HepG2 (cell line): Measurements from ENCODE around the gene AGRP. TPM values are rescaled to one million over a fixed set of nuclear protein-coding genes. Genes with fewer than 3 reads are reported as not detected.

ENCODE experiments used
- ADNP ChIP-seq: sonication (generic); formaldehyde crosslinking; IDR thresholded peaks from 2 replicates; pipeline ENCODE4 v1.4.0; 2020; ENCODE audit warnings: missing genetic modification reagents
- BCL6 ChIP-seq: IDR thresholded peaks from 2 replicates; pipeline ENCODE4 v1.6.1; 2016; ENCODE audit warnings: missing genetic modification reagents, missing compliant biosample characterization
- BRF2 ChIP-seq: sonication (generic); formaldehyde crosslinking; IDR thresholded peaks from 2 replicates; pipeline ENCODE4 v1.8.1; 2022; ENCODE audit warnings: mild to moderate bottlenecking, missing genetic modification reagents
- CERS6 ChIP-seq: sonication (generic); formaldehyde crosslinking; IDR thresholded peaks from 2 replicates; pipeline ENCODE4 v1.5.0; 2020; ENCODE audit warnings: missing genetic modification reagents
- DR1 ChIP-seq: sonication (generic); formaldehyde crosslinking; IDR thresholded peaks from 2 replicates; pipeline ENCODE4 v1.8.0; 2021; ENCODE audit warnings: mild to moderate bottlenecking, missing genetic modification reagents, inconsistent platforms
- FOXK1 ChIP-seq: sonication (generic); formaldehyde crosslinking; IDR thresholded peaks from 2 replicates; pipeline ENCODE4 v1.4.0; 2020; ENCODE audit warnings: low read depth, missing genetic modification reagents, borderline replicate concordance
- FOXO4 ChIP-seq: sonication (generic); formaldehyde crosslinking; conservative IDR thresholded peaks from 2 replicates; pipeline ENCODE4 v1.8.1; 2023; ENCODE audit warnings: missing genetic modification reagents
- FUBP1 ChIP-seq: sonication (generic); formaldehyde crosslinking; IDR thresholded peaks from 2 replicates; pipeline ENCODE4 v1.5.1; 2020; ENCODE audit warnings: missing genetic modification reagents, mild to moderate bottlenecking, borderline replicate concordance
- HHEX ChIP-seq: IDR thresholded peaks from 2 replicates; pipeline ENCODE4 v1.6.1; 2016; ENCODE audit warnings: control low read depth
- NONO ChIP-seq, 2 experiments: fragments of 450-650 bp in 1 of 2; sonication (generic) in 1 of 2; formaldehyde crosslinking in 1 of 2; IDR thresholded peaks in 1 of 2; conservative IDR thresholded peaks in 1 of 2; 2 replicates each; pipeline versions ENCODE4 v1.6.1 to v1.8.0; 2017 to 2022; ENCODE audit warnings: mild to moderate bottlenecking in 1 of 2, missing genetic modification reagents in 1 of 2, moderate library complexity in 1 of 2
- SNRNP70 ChIP-seq: fragments of 200-400 bp; formaldehyde crosslinking; IDR thresholded peaks from 2 replicates; pipeline ENCODE4 v1.6.1; 2017; ENCODE audit warnings: mild to moderate bottlenecking, low read depth, low read length, moderate library complexity
- SOX13 ChIP-seq, 3 experiments: fragments of 450-650 bp in 1 of 3; sonication (generic) in 1 of 3; formaldehyde crosslinking in 1 of 3; IDR thresholded peaks in 2 of 3; conservative IDR thresholded peaks in 1 of 3; 2 replicates each; pipeline versions ENCODE4 v1.5.0 to v1.6.1; 2016 to 2020; ENCODE audit warnings: antibody characterized with exemption in 1 of 3, mild to moderate bottlenecking in 1 of 3, missing compliant biosample characterization in 1 of 3, missing genetic modification reagents in 1 of 3, moderate library complexity in 1 of 3
- polyA plus RNA-seq, 8 experiments: library from polyadenylated mRNA; depleted of rRNA in 3 of 8; stranded (reverse) in 7 of 8; unstranded in 1 of 8; fragments of >200 nt; fragmentation: Illumina TruSeq in 4 of 8; extraction: Trizol in 4 of 8; gene quantifications; 2 replicates each; pipeline versions ENCODE4 v1.2.1 to v1.2.3, GENCODE V29; 2011 to 2016; ENCODE audit warnings: low read depth in 4 of 8, missing spikeins in 1 of 8, mixed read lengths in 1 of 8; ENCODE audit not compliant: insufficient read depth in 1 of 8
- total RNA-seq, 5 experiments: library from RNA; depleted of rRNA; stranded (reverse); fragments of >200 nt; fragmentation: Illumina TruSeq; extraction: Trizol; gene quantifications; 2 replicates each; pipeline ENCODE4 v1.2.3, GENCODE V29; 2016; ENCODE audit warnings: low read depth in 1 of 5
- TF ChIP-seq, protein P1 (sequence below): sonication (generic); formaldehyde crosslinking; IDR thresholded peaks from 2 replicates; pipeline ENCODE4 v1.4.0; 2020; ENCODE audit warnings: mild to moderate bottlenecking, missing genetic modification reagents
- TF ChIP-seq, protein P2 (sequence below): sonication (generic); formaldehyde crosslinking; IDR thresholded peaks from 2 replicates; pipeline ENCODE4 v1.8.0; 2022; ENCODE audit warnings: mild to moderate bottlenecking, missing genetic modification reagents

Gene AGRP
- total and polyA plus RNA-seq, 2 of the 13 experiments (the other 11 are each of a cell fraction or from before 2014, with no cell fraction given), result not detected

GRCh38 chr16:67477960-67478554 is 5.3 kb downstream of the AGRP start (continued):
- 0 out of 2 replicates have a peak, but pooled peaks have one; percentile 41 for TF ChIP-seq ADNP (CRISPR knock-in tag)
- TF ChIP-seq NONO (IDR thresholded peaks at IDR 0.05), result no peak
- 0 out of 2 replicates have a peak, but pooled peaks have one; percentile 21 for TF ChIP-seq NONO (CRISPR knock-in tag; conservative IDR thresholded peaks at IDR 0.05)
- no peak for TF ChIP-seq SNRNP70
- no peak for TF ChIP-seq SOX13 (IDR thresholded peaks at IDR 0.05)
- TF ChIP-seq SOX13 (CRISPR knock-in tag; conservative IDR thresholded peaks at IDR 0.05 in 1 of 2, IDR thresholded peaks at IDR 0.05 in 1 of 2), result peak in 1 of 2 experiments; percentile 53; a peak in 2 of 4 replicates
- TF ChIP-seq, protein P1, sequence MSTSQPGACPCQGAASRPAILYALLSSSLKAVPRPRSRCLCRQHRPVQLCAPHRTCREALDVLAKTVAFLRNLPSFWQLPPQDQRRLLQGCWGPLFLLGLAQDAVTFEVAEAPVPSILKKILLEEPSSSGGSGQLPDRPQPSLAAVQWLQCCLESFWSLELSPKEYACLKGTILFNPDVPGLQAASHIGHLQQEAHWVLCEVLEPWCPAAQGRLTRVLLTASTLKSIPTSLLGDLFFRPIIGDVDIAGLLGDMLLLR (CRISPR knock-in tag), result no peak
- TF ChIP-seq, protein P2, sequence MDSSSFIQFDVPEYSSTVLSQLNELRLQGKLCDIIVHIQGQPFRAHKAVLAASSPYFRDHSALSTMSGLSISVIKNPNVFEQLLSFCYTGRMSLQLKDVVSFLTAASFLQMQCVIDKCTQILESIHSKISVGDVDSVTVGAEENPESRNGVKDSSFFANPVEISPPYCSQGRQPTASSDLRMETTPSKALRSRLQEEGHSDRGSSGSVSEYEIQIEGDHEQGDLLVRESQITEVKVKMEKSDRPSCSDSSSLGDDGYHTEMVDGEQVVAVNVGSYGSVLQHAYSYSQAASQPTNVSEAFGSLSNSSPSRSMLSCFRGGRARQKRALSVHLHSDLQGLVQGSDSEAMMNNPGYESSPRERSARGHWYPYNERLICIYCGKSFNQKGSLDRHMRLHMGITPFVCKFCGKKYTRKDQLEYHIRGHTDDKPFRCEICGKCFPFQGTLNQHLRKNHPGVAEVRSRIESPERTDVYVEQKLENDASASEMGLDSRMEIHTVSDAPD (CRISPR knock-in tag), result 0 out of 2 replicates have a peak, but pooled peaks have one; percentile 59
- TF ChIP-seq FUBP1 (CRISPR knock-in tag), result no peak
- TF ChIP-seq HHEX (CRISPR knock-in tag), result 0 out of 2 replicates have a peak, but pooled peaks have one; percentile 25
- TF ChIP-seq BCL6 (CRISPR knock-in tag), result 0 out of 2 replicates have a peak, but pooled peaks have one; percentile 11
- 0 out of 2 replicates have a peak, but pooled peaks have one; percentile 42 for TF ChIP-seq FOXO4 (CRISPR knock-in tag)
- TF ChIP-seq FOXK1 (CRISPR knock-in tag), result peak; percentile 15; the same call in 1 of the 2 replicates
- TF ChIP-seq BRF2 (CRISPR knock-in tag), result 0 out of 2 replicates have a peak, but pooled peaks have one; percentile 18
- 0 out of 2 replicates have a peak, but pooled peaks have one; percentile 15 for TF ChIP-seq DR1 (CRISPR knock-in tag)
- TF ChIP-seq CERS6 (CRISPR knock-in tag), result no peak
